ENCODE measurements around the gene NR5A2.

- TF ChIP-seq, protein P1, sequence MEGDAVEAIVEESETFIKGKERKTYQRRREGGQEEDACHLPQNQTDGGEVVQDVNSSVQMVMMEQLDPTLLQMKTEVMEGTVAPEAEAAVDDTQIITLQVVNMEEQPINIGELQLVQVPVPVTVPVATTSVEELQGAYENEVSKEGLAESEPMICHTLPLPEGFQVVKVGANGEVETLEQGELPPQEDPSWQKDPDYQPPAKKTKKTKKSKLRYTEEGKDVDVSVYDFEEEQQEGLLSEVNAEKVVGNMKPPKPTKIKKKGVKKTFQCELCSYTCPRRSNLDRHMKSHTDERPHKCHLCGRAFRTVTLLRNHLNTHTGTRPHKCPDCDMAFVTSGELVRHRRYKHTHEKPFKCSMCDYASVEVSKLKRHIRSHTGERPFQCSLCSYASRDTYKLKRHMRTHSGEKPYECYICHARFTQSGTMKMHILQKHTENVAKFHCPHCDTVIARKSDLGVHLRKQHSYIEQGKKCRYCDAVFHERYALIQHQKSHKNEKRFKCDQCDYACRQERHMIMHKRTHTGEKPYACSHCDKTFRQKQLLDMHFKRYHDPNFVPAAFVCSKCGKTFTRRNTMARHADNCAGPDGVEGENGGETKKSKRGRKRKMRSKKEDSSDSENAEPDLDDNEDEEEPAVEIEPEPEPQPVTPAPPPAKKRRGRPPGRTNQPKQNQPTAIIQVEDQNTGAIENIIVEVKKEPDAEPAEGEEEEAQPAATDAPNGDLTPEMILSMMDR (IDR thresholded peaks at IDR 0.05): no peak
- no peak for TF ChIP-seq POLR2A (IDR thresholded peaks at IDR 0.05)
Observed at GRCh38 chr1:200081151-200081968, 53.9 kb downstream of the NR5A2 start.
